Testis (tissue), 3 donors: ENCODE data around the gene SGTB. TPM values are rescaled to one million over a fixed set of nuclear protein-coding genes. Genes with fewer than 3 reads are reported as not detected.
A peak's percentile ranks its signal among the peaks of the same experiment; 100 is the strongest.

ENCODE experiments used
- DNase-seq: peaks from one replicate; pipeline ENCODE4 v3.0.0-alpha.2; 2019
- H3K27ac ChIP-seq, 2 donors: fragments of 200-600 bp; sonication (generic); one replicate each; pipeline ENCODE4 v1.5.1; 2019
- H3K27me3 ChIP-seq: fragments of 200-600 bp; sonication (generic); one replicate; pipeline ENCODE4 v1.5.1; 2019
- H3K36me3 ChIP-seq: fragments of 200-600 bp; sonication (generic); one replicate; pipeline ENCODE4 v1.5.1; 2017; ENCODE audit warnings: low read depth; ENCODE audit errors: missing control alignments
- H3K4me1 ChIP-seq: fragments of 200-600 bp; sonication (generic); one replicate; pipeline ENCODE4 v1.5.1; 2019
- H3K4me3 ChIP-seq, 2 donors: fragments of 200-600 bp; sonication (generic); one replicate each; pipeline ENCODE4 v1.5.1; 2017 to 2019
- H3K9me3 ChIP-seq: fragments of 200-600 bp; sonication (generic); one replicate; pipeline ENCODE4 v1.5.1; 2017
- POLR2A ChIP-seq: fragments of 450-650 bp; IDR thresholded peaks from one replicate; pipeline ENCODE4 v1.6.1; 2017; ENCODE audit warnings: antibody characterized with exemption, mild to moderate bottlenecking, moderate library complexity
- WGBS, 2 donors: methylation state at CpG; one replicate each; pipeline ENCODE4 v1.1.5; 2018; 5-methylcytosine and 5-hydroxymethylcytosine counted together
- intact Hi-C: fragments of 100-400 bp; cut with DNase I; formaldehyde crosslinking; loops from one replicate; pipeline ENCODE4 v1.15.1; 2023; ENCODE audit warnings: low total_unique reads
- polyA plus RNA-seq: library from polyadenylated mRNA; stranded (reverse); fragments of 350-450 nt; fragmentation: Illumina TruSeq; extraction: RNeasy Lipid Tissue Mini Kit (QIAGEN cat#74804); gene quantifications from one replicate; pipeline ENCODE4 v1.2.3, GENCODE V29; 2014; ENCODE audit warnings: low read depth, low replicate concordance; ENCODE audit not compliant: insufficient read depth
- total RNA-seq, 2 donors: library from RNA; depleted of rRNA; stranded (reverse); fragments of >200 nt; gene quantifications; one replicate each; pipeline ENCODE4 v1.2.3, GENCODE V29; 2016
- TF ChIP-seq, protein P1 (sequence below), 3 experiments: fragments of 450-650 bp in 2 of 3; fragments of 200-600 bp in 1 of 3; sonication (generic) in 1 of 3; IDR thresholded peaks; one replicate each; pipeline ENCODE4 v1.5.1; 2016 to 2019; ENCODE audit warnings: antibody characterized with exemption in 3 of 3, mild to moderate bottlenecking in 2 of 3, moderate library complexity in 1 of 3

Gene SGTB
- total and polyA plus RNA-seq, 3 donors from 2014 or later = 2.3 to 4.5 (median 3.8) TPM

DNA sequence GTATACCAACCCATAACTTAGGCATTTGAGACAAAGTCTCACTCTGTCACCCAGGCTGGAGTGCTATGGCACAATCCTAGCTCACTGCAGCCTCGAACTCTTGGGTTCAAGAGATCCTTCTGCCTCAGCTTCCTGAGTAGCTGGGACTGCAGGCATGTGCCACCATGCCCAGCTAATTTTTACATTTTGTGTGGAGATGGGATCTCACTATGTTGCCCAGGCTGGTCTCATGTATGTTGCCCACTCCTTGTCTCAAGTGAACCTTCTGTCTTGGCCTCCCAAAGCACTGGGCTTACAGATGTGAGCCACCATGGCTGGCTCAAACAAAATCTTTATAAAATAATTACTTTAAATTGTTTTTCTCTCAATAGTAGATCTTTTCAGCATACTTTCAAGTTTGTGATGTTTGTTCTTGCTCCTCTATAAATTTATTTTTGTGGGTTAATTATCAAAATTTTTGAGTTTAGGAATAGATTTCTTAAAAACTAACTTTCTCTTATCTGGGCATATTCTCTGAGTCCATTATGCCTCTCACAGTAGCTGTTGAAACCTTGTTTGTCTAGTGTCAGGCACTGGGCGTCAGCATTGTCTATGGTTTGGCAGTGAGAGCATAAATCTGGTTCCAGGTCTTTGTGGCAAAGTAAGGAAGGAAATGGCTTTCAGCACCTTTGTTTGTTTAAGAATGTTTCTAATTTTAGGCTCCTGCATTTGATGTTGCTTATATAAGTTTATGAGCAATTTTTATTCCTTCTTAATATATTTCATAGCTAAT is 38.8 kb upstream of the SGTB start:
- no peak overlapping the region for H3K27ac ChIP-seq
- WGBS, 2 donors = 73 to 75% methylated on average over 2 of the region's 2 CpGs
- no peaks in the 10 kb centered on the region for H3K36me3 ChIP-seq
- TF ChIP-seq, protein P1, sequence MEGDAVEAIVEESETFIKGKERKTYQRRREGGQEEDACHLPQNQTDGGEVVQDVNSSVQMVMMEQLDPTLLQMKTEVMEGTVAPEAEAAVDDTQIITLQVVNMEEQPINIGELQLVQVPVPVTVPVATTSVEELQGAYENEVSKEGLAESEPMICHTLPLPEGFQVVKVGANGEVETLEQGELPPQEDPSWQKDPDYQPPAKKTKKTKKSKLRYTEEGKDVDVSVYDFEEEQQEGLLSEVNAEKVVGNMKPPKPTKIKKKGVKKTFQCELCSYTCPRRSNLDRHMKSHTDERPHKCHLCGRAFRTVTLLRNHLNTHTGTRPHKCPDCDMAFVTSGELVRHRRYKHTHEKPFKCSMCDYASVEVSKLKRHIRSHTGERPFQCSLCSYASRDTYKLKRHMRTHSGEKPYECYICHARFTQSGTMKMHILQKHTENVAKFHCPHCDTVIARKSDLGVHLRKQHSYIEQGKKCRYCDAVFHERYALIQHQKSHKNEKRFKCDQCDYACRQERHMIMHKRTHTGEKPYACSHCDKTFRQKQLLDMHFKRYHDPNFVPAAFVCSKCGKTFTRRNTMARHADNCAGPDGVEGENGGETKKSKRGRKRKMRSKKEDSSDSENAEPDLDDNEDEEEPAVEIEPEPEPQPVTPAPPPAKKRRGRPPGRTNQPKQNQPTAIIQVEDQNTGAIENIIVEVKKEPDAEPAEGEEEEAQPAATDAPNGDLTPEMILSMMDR (IDR thresholded peaks at IDR 0.05) = no peak
- no peak for TF ChIP-seq POLR2A
- no peaks in the 10 kb centered on the region for H3K9me3 ChIP-seq
- no peak overlapping the region for H3K4me3 ChIP-seq
- H3K27me3 ChIP-seq = no peaks in the 10 kb centered on the region
- peak; percentile 65 for DNase-seq
- intact Hi-C loops = no loop called here
- H3K4me1 ChIP-seq = no peaks in the 10 kb centered on the region

DNA sequence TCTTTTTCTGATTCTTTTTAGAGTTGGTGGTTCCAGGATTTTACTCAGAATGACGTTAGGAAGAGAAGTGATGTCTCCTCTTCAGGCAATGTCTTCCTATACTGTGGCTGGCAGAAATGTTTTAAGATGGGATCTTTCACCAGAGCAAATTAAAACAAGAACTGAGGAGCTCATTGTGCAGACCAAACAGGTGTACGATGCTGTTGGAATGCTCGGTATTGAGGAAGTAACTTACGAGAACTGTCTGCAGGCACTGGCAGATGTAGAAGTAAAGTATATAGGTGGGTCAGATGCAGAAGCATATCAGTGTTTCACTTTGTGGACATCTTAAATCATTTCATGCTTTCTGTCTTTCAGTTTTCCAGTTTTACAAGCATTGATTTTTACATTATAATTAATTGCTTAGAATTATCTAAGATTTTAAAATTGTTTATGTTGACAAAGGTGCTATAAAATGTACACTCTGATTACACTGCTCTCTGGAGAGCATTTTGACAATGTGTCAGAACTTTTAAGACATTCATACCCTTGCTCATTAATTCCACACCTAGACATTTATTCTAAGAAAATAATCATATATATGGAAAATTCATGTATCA is 36.7 kb upstream of the SGTB start:
- Histone ChIP-seq H3K4me1 (no peaks in the 10 kb centered on the region), H3K27ac (no peak overlapping the region), H3K4me3 (no peak overlapping the region), H3K36me3 (no peaks in the 10 kb centered on the region), H3K9me3 (no peaks in the 10 kb centered on the region), H3K27me3 (no peaks in the 10 kb centered on the region)
- 84 to 92% methylated on average over 4 of the region's 4 CpGs for WGBS, 2 donors
- TF ChIP-seq, protein P1 (IDR thresholded peaks at IDR 0.05) = no peak
- no peak for TF ChIP-seq POLR2A
- intact Hi-C loops = no loop called here
- DNase-seq = no peak

DNA sequence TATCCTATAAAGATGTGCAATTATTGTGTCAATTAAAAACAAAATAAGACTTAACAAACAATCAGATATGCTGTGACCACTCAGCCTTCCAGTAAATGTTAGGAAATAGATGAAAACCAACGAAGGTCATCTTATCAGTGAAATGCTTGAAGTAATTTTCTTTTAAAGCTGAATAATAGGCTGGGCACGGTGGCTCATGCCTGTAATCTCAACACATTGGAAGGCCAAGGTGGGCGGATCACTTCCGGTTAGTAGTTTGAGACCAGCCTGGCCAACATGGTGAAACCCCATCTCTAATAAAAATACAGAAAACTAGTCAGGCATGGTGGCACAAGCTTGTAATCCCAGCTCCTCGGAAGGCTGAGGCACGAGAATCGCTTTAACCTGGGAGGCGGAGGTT is 31.3 kb upstream of the SGTB start:
- 73 to 76% methylated on average over 8 of the region's 8 CpGs for WGBS, 2 donors

DNA sequence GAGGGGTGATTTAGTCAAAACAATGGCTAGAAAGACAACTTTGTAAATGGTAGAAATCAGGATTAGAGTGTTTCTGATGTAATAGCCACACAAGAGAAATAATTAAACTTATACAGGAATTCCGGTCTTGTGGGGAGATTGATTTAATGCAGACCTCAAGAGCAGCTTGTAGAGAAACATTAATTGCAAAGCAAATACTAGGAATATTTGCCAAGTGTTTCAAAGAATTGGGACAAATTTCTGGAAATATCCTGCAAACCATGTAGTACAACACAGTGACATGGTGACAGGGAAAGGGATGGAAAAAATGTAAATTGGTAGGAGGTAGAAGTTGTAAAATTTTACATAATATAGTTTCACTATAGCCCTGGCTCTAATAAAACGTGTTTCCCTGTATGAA is 29.0 kb upstream of the SGTB start:
- H3K4me1 ChIP-seq = no peaks in the 10 kb centered on the region
- no peak overlapping the region for H3K27ac ChIP-seq
- H3K36me3 ChIP-seq = no peaks in the 10 kb centered on the region
- no peak overlapping the region for H3K4me3 ChIP-seq
- intact Hi-C loops = no loop called here
- 86 to 89% methylated on average over 2 of the region's 2 CpGs for WGBS, 2 donors
- TF ChIP-seq POLR2A = no peak
- TF ChIP-seq, protein P1 (IDR thresholded peaks at IDR 0.05) = no peak
- no peaks in the 10 kb centered on the region for H3K27me3 ChIP-seq
- no peaks in the 10 kb centered on the region for H3K9me3 ChIP-seq
- DNase-seq = no peak

More for the DNA sequence above, 31.3 kb upstream of the SGTB start:
- no peaks in the 10 kb centered on the region for H3K9me3 ChIP-seq
- no peak for DNase-seq
- no peak overlapping the region for H3K4me3 ChIP-seq
- no peaks in the 10 kb centered on the region for H3K27me3 ChIP-seq
- no peak overlapping the region for H3K27ac ChIP-seq
- intact Hi-C loops = no loop called here
- TF ChIP-seq, protein P1 (IDR thresholded peaks at IDR 0.05) = no peak
- no peak for TF ChIP-seq POLR2A
- H3K36me3 ChIP-seq = no peaks in the 10 kb centered on the region
- no peaks in the 10 kb centered on the region for H3K4me1 ChIP-seq
